ENCODE data around the gene IGFBP4.
A peak's percentile ranks its signal among the peaks of the same experiment; 100 is the strongest.

IGFBP4 gene

DNA sequence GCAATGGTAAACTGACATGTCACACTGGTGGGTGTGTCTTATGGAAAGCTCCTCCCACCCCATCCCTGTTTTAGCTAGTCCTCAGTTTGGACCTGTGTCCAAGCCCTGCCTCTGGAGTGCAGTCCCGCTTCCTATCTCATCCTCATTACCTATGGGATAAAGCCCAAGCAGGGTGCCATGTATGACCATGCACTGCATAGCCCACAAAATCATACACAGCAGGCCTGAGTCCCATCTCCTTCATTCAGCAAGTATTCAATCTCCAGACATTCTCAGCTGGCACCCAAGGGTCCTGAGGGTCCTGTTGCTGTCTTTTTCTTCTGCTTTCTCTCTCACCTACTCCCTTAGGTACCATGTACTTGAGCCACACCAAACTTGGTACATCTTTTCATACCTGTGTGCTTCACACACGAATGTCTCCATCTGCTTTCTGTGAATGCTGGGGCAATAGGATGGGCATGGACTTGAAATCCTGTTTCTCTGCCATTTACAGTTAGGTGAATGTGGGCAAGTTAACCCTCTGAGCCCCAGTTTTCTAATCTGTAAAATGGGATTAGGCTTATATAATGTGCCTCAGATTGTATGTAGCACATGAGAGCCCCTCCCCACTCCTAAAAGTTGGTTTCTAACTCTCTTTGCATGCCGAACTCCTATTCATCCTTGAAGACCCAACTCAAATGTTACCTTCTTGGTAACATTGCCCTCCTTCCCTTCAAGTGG lies 29.6 kb downstream of the IGFBP4 start:
- no peak for DNase-seq

DNA sequence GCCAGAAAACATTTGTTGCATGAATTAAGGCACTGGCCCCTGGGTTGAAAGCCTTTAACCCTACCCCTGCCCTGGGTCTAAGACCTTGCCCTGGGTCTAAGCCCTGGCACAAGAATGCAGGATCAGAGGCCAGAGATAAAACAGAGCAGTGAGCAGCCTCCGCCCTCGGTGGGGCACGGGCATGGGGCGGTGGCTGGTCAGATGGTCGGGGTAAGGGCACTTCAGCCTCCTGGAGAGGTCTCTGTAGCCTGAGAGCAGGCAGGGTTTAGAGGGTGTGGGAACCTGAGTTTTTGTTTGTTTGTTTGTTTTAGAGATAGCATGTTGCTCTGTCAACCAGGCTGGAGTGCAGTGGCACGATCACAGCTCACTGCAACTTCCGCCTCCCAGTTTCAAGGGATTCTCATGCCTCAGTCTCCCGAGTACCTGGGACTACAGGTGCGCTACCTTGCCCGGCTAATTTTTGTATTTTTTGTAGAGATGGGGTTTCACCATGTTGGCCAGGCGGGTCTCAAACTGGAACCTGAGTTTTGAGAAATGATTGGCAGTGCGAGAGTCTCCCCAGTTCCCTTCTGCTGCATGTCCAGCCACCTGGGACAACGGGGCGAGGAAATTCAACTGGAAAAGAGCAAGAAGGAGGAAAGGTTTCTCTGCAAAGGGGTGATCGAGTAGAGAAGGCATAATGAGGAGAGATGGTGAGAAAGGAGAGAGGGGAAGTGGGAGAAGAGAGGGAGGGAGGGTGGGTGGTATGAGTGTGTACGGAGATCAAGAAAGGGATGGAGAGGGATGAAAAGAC lies 30.5 kb downstream of the IGFBP4 start:
- DNase-seq = no peak

DNA sequence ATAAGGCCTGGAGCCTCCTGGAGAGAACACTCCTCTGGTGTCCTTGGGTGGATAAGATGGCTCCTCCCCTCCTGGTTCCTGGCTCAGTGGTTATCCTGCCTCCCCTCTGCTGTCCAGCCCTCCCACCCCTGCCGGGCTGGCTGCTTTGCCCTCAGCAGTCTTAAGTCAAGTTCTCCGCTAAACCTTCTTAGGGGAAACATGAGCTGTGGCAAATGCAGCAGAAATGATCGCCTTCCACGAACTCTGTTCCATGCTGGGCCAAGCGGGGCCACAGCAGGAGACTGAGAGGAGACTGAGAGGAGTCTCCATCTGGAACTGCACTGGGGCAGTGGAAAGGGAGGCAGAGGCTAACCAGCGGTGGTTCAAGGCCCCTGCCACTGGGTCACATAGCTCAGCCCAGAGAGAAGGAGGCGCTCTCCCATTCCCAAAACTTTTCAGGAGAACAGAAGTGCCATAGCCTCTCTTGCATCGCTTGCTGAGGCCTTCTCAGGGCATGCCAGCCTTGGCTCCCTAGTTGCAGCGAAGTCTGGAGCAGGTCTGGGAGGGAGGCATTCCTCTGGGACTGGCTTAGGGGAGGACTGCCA lies 31.3 kb downstream of the IGFBP4 start:
- DNase-seq = no peak

DNA sequence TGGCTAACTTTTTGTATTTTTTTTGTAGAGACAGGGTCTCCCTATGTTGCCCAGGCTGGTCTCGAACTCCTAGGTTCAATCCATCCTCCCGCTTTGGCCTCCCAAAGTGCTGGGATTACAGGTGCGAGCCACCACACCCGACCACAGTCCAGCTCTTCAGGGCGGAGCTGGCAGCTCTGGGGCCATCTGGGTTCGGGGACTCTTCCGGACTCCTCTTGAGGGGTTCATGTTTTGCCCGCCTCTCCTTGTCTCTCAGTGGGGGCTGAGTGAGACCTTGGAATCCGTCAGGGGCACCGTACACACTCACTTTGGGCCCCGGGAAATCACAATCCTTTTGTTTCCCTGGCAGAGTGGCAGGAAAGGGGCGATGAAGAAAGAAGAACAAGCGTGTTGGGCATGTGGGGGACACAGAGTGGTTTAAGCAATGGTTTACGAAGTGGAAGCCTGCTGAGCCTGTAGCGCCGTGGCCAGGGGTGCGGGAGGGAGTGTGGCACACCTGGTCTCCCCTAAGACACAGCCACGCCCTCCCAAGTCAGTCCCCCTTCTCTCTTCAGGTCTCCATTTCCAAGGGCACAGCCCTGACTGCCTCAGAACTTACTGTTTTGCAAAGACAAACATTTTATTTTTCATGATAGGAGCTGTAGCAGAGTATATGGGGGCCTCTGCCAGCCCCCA lies 32.1 kb downstream of the IGFBP4 start:
- no peak for DNase-seq

DNA sequence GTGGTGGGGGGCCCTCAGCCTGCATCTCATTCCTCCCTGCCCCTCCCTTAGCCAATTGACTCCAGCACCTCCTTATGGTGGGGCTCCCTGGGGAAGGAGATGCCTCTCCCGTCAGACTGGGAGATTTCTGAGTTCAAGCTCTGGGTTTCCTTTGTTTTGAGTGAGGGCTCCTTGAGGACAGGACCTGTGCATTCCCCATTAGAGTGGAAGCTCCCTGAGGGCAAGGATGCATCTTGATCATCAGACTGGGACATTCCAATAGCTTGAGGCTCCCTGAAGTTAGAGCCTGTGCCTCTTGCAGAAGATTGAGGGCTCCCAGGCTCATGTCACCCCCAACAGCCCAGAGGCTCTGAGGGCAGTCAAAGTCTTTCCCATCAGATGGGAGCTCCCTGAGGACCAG lies 34.5 kb downstream of the IGFBP4 start:
- DNase-seq = no peak

DNA sequence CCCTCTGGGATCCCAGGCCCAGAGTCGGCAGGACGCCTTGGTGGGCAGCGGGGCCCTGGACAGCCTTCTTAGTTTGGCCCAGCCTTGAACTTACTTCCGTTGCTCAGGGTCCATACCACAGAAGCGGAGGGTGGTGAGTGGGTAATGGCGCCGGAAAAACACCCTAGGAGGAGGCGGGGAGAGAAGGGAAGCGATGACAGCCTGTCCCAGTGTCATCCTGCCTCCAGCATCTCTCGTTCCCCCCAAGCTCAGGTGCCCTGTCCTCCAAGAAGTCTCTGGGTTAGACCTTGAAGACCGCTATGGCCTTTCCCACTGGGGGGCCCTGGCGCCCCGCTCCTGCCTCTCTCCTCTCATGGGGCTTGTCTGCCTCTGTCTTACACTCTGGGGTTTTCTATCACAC lies 35.2 kb downstream of the IGFBP4 start:
- no peak for DNase-seq

DNA sequence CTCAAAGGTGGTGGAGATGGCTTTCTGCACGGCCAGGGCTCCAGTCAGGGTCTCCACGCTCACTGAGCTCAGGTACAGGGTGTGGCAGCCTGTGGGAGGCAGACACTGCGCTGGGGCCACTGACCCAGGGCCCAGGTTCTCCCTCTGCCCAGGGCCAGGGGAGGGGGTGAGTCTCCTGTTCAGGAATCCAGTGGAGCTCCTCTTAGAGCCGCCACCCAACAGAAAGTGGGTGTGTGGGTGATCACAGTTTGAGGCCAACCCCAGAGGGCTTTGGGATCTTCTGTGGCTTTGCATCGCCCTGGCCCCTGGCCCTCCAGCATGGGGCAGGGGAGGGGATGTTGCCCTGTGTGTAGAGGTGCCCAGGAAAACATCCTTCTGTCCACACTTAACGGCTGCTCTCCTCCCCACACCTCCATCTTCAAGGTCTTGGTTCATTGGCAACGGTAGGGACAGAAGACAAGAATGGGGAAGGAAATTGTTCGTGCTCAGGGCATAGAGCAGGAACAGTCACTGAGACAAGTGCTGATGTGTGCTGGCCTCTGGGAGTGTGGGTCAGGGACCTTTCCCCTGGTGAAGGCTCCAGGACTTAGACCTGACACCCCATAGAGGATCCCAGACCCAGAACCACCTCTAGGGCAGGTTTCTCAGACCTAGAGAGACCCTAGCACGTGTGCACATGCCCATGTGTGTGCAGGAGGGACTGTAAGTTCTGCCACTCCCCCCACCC lies 36.7 kb downstream of the IGFBP4 start:
- no peak for DNase-seq

DNA sequence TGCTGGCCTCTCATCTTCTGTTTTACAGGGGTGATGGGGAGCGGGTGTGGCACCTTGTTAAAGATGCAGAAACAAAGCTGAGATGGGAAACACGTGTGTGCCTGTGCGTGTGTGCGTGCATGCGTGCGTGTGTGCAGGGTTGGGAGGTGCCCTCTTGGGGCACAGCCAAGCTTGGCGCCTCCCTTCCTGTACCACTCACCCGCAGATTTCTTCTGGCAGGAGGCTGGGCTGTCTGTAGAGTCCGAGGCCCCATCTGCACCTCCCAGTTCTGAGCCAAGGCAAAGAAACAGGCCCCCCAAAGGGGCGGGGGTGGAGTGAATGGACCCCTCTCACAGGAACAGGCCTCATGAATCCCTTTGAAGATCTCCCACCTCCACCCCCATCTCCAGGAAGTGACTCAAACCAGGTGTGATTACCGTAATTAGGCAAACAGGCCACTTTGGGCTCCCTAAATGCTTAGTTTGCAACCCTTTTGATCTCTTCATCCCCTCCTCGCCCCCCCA lies 37.3 kb downstream of the IGFBP4 start:
- peak; percentile 72 to 82 for DNase-seq

DNA sequence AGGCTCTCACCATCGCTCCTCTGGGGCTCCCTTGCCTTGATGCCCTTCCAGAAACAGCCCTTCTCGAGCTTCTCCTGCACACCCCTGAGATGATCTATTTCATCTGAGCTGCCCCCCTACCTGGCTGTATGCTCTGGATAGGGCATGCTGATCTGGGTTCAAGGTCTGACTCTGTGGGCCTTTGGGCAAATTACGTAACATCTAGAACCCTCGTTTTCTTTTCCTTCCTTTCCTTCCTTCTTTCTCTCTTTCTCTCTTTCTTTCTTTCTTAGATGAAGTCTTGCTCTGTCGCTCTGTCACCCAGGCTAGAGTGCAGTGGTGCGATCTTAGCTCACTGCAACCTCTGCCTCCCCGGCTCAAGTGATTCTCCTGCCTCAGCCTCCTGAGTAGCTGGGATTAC lies 37.9 kb downstream of the IGFBP4 start:
- no peak for DNase-seq

DNA sequence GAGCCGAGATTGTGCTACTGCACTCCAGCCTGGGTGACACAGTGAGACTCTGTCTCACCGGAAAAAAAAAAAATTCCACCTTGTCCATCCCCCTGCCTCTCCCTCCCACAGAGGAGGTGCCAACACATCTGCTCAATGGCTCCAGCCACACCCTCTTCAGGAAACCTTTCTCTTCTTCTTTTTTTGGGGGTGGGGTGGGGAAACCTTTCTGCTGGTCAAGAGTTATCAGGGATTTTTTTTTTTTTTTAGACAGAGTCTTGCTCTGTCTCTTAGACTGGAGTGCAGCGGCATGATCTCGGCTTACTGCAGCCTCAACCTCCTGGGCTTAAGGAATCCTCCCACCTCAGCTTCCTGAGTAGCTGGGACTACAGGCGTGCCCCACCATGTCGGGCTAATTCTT lies 39.5 kb downstream of the IGFBP4 start:
- DNase-seq = no peak

DNA sequence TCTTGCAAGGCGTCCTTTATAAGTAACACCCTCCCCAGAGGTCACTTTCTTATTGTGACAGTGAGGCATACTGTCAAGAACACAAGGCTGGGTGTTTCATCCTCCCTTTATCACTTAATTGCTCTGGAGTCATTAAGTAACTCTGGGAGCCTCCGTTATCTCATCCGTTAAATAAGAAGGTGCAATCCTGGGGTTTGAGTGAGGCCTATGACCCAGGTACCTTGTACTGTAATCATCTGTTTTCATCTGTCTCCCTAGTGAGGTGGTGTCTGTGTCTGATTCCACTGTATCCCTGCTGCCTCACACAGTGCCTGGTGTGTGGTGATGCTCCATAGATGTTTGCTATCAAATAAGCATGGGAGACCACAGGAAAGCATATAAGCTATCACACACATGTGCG lies 40.4 kb downstream of the IGFBP4 start:
- DNase-seq = no peak

DNA sequence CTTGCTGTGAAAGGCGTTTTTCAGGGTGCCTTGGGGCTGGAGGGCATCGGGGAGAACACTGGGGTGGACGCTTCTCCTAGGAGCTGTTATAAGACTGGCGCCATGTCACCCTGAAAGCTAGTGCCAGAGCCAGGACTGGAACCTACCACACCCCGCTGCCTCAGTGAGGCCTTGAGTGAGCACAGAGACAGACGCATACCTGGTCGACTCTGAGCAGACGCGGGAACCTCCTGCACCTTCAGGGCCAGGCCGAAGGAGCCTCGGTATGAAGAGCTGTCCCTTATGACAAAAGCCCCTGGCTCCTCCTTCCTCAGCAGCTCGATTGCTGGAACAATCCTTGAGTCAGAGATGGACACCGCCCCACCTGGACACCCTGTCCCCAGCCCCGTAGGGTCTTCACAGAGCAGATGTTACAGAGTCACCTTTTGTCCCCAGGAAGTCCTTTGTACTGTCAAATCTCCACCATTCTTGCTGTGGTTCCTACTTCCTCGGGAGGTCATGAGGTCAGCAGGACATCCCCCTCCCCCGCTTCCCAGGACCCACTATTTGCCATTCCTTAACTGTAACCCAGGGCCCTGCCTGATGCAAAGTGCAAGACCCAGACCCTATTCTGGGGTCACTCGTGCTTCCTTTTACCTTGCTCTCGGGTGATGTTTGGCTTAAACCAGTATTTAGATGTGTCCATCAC lies 41.2 kb downstream of the IGFBP4 start:
- DNase-seq = no peak

DNA sequence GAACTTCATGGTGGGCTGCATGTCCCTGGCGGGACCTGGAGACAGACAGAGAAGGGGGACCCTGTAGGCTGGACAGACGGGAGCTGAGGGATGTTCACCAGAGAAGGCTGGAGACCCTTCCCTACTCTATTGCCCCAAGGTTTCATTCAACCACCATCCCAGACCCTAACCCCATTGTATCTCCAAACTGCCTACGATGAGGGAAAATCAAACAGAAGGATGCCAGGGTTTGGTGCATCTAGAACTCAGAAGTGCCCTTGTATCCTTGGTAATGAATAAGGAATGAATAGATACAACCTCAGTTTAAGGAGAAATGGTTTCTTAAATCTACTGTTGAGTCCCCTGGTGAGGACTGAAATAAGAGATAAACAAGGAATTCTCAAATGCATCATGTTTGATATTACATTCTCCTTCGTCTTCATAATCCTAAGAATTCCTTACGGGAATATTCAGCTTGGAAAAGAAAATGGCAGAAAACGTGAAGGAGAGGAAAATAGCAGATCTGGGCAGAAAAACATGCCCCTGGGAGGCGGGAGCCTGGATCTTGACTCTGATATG lies 41.8 kb downstream of the IGFBP4 start:
- DNase-seq = no peak

DNA sequence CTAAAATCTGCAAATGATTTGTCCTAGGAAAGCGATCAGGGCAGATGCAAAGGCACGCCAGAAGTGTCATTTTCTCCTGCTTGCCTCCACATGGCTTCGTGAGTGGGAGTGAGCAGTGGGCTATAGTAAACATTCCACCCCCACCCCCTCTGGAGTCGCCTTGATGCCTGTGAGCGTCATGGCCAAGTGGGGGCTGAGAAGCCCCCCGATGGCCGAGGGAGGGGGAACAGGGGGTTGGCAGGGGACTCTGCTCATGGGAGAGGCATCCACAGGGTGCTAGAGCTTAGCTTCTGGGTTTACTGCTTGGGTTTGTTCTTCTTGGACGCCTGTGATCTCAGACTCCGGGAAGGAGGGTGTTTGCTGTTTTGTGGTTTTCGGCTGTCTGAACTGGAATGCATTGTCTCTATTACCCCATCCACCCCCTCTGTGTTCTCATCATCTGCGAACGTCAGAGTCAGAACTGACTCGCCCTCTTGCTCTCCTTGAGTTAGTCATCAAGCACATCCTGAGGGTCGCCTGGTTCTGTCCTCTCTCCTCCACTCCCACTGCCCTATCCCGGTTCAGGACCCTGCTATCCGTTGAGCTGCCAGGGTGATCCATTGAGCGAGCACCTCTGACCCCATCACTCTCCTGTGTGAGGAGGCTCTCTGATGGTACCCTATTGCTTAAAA lies 42.7 kb downstream of the IGFBP4 start:
- DNase-seq = peak; percentile 36 to 48

DNA sequence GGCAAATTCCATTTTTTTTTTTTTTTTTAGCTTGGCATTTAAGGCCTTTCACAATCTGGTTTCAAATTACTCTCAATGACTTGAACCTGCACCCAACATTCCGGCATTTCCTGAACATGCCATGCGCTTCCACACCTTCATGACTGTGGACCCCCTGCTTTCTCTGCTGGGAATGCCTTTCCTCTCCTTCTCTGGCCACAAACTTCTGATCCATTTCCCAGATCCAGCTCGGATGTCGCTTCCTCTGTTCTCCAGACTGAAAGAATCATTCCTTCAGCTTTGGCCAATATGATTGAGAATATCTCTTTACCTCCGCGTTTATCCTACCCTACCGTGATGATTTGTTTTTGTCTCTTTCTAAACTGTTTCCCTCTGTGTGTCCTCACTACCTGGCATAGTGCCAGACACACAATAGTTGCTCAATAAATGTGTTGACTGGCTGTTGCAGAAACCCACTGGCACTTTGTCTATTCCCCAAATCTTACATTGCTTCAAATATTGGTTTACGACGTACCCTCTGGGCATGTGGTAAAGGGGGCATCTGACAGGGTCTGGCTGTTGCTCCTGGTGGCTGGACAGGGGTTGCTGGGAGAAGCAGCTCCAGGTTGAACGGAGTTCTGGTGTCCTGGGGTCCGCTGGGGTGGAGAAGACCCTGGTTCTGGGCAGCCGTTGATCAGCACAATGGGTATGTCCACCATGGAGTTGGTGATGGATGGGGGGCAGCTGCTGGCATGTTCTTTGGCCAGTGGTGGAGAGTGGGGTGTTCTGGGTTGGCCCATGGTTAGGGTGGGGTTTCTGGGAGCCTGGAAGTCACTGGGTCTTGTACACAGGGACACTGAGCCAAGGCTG lies 43.5 kb downstream of the IGFBP4 start:
- no peak for DNase-seq

DNA sequence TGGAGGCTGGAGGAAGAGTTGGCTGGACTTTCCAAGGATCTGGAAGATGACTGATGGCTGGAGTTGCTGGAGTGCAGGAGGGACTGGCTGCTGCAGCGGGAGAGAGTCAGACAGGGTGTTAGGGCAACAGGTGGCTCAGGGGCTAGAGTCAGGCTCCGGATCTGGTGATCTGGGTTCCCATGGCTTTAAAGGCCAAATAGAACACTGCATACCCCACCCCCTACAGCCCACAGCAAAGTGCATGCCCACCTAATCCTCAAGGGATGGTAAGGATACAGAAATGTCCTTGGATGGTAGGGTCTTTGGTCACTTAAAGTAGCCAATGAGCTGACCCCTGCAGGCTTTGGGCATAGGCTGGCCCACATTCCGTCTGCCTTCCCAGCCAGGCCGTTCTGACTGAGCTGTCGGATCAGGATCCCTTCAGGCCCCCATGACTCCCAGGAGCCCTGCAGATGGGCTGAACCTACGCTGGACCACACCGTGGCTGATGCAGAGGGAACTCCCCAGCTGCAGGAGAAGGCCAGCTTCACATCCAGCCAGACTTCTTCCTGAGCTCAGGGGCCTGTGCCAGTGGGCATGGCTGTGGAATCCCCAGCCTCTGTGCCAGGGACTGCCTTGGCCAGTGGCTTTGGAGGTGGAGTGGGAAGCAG lies 44.2 kb downstream of the IGFBP4 start:
- no peak for DNase-seq

DNA sequence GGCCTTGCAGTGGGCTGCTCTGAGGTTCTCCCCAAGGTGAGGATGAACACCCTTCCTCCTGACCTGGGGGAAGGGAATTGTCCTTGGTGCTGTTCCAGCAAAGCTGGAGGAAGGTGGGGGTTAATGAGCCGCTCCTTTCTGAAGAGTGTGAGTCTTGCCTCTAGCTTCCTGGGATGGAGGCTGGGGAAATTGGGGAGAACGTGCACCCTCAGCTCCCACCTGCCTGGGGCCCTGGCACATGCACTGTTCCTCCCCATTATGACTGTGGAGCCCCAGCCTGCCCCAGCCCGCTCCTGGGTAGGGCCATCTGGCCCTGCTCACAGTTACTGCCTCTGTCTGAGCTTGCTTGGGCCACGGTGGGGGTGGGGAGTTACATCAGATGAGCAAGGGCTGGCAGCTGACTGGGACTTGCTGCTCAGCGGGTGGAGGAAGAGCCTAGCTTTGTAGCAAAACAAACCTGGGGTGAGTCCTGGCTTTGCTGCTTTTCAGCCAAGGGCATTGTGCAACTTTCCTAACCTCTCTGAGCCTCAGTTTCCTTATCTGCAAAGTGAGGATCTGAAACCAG lies 47.1 kb downstream of the IGFBP4 start:
- no peak for DNase-seq

DNA sequence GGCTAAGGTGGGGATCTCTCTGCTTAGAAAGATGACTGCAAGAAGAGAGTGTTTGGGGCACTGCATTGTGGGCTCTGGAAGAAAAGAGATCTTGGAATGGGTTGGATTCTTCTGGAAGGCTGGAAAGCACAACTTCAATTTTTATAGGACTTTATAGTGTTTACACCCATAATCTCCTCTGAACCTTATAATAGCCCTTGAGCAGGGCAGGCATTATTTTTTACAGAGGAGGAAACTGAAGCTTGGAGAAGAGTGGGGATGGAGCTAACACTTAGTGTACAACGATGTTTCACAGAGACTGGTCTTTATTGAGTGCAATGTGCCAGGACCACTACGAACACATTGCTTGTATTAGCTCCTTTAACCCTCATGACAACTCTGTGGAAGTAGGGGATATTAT lies 47.7 kb downstream of the IGFBP4 start:
- no peak for DNase-seq

DNA sequence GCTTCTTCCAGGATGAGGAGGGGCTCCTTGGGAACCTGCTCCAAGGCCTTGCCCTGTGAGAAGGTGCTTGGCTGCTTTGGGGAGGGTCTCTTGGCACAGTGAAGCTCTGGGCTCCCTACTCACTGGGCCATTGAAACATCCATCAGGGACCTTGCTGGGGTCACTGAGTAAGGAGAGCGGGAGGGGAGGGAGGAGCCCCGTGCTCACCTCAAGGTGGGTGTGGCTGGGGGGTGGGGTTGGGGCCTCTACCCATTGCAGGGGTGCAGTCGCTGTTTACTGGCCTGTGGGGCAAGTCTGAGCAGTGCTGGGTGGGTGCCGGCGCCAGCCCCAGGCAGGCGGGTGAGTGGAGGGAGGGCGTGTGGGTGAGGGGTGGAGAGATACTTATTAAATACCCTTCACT lies 48.2 kb downstream of the IGFBP4 start:
- no peak for DNase-seq

All from activated CD4-positive, alpha-beta T cell treated with anti-CD3 and anti-CD28 coated beads for 4 hours (primary cell).